ENCODE measurements around the gene CTSZ.

- TF ChIP-seq POLR2A (IDR thresholded peaks at IDR 0.05; ENCODE audit: low read depth, low read length) = no peak
- no peak for TF ChIP-seq POLR2AphosphoS5 (IDR thresholded peaks at IDR 0.05; ENCODE audit: low read depth, low read length)
Measured at GRCh38 chr20:58971429-58971828, 35.6 kb downstream of the CTSZ start.

All from GM12892 (cell line).